Mesothelial cell of epicardium (in vitro differentiated cells): ENCODE measurements around the gene NMB. TPM values are rescaled to one million over a fixed set of nuclear protein-coding genes. Genes with fewer than 3 reads are reported as not detected.
A peak's percentile ranks its signal among the peaks of the same experiment; 100 is the strongest.

Experiments used
- DNase-seq, 2 experiments: peaks; one replicate each; pipeline ENCODE4 v3.0.0; 2021; ENCODE audit warnings: low spot score in 2 of 2; ENCODE audit not compliant: unreplicated experiment in 2 of 2
- H3K27ac Mint-ChIP-seq: 2 replicates; pipeline ENCODE4 v1.8.0; 2021; ENCODE audit warnings: mixed read lengths
- H3K27me3 Mint-ChIP-seq: 2 replicates; pipeline ENCODE4 v1.8.0; 2021; ENCODE audit warnings: low read depth, mixed read lengths
- H3K36me3 Mint-ChIP-seq: 2 replicates; pipeline ENCODE4 v1.8.0; 2021; ENCODE audit warnings: mixed read lengths
- H3K4me1 Mint-ChIP-seq: 2 replicates; pipeline ENCODE4 v1.8.0; 2021; ENCODE audit warnings: mixed read lengths
- H3K4me3 Mint-ChIP-seq: 2 replicates; pipeline ENCODE4 v1.8.0; 2021; ENCODE audit warnings: mild to moderate bottlenecking, moderate library complexity, mixed read lengths
- H3K9me3 Mint-ChIP-seq: 2 replicates; pipeline ENCODE4 v1.8.0; 2021; ENCODE audit warnings: mixed read lengths
- total RNA-seq: library from RNA; stranded (reverse); gene quantifications from 3 replicates; pipeline ENCODE4 v1.2.1, GENCODE V29; 2021
- TF ChIP-seq, protein P1 (sequence below): fragments of 200-600 bp; sonication (generic); IDR thresholded peaks from one replicate; pipeline ENCODE4 v1.5.0; 2021; ENCODE audit warnings: antibody characterized with exemption; ENCODE audit not compliant: unreplicated experiment

Gene NMB
- total RNA-seq, 1 donor from 2014 or later, result 7.6 TPM

DNA sequence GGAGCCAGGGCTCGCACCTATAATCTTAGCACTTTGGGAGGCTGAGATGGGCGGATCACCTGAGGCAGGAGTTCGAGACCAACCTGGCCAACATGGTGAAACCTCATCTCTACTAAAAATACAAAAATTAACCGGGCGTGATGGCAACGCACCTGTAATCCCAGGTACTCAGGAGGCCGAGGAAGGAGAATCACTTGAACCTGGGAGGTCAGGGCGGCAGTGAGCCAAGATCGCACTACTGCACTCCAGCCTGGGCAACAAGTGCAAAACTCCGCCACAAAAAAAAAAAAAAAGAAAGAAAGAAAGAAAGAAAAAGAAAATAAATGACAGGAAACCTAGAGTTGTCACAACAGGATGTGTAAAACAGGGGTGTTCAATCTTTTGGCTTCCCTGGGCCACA lies 3.0 kb upstream of the NMB start:
- no peak for DNase-seq
- H3K27me3 Mint-ChIP-seq, result peaks cover 5% of the 10 kb centered on the region
- peaks cover 9% of the 10 kb centered on the region for H3K4me1 Mint-ChIP-seq
- no peaks in the 10 kb centered on the region for H3K9me3 Mint-ChIP-seq
- TF ChIP-seq, protein P1, sequence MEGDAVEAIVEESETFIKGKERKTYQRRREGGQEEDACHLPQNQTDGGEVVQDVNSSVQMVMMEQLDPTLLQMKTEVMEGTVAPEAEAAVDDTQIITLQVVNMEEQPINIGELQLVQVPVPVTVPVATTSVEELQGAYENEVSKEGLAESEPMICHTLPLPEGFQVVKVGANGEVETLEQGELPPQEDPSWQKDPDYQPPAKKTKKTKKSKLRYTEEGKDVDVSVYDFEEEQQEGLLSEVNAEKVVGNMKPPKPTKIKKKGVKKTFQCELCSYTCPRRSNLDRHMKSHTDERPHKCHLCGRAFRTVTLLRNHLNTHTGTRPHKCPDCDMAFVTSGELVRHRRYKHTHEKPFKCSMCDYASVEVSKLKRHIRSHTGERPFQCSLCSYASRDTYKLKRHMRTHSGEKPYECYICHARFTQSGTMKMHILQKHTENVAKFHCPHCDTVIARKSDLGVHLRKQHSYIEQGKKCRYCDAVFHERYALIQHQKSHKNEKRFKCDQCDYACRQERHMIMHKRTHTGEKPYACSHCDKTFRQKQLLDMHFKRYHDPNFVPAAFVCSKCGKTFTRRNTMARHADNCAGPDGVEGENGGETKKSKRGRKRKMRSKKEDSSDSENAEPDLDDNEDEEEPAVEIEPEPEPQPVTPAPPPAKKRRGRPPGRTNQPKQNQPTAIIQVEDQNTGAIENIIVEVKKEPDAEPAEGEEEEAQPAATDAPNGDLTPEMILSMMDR, result no peak
- H3K4me3 Mint-ChIP-seq, result no peak overlapping the region
- H3K36me3 Mint-ChIP-seq, result peaks cover 12% of the 10 kb centered on the region
- no peak overlapping the region for H3K27ac Mint-ChIP-seq

DNA sequence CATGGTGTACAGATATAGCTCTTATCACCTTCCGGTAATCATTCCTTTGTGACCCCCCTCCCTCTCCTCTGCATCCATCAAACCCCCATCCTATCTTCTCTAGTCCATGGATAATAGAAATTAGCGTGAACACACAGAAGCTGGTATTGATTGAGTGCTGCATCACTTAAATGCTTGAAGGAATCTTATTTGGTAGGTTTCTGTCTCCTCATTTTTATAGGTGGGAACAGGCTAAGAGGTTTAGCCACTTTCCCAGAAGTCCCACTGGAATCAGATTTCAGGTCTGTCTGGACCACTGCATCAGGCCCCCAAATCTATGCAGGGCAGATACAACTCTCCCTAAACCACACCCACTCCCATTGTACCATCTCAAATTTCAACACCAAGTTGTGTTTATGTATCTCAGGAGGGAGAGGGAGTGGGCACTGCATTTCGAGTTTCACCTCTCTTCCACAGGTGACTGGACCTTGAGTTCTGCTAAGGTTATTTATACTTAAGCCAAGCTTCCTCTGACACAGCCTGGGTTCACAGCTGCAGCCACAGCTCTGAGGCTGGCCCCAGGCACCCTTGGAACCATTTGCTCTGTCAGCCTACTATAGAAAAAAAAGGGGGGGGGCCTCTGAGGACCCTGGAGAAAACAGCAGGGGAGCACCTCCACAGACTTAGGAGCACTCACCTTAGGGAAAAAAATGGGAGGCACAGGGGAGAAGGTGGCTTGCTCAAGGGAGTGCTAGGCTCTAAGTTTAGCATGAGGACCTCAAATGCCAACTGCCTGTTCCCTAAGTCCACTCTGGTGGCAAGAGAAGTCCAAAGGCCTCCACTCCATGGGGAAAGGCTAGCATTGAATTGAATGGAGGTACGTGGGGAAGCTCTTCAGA lies 2.1 kb upstream of the NMB start:
- Mint-ChIP-seq H3K27ac (peak overlapping the region; percentile 33), H3K36me3 (peaks cover 8% of the 10 kb centered on the region), H3K4me1 (peaks cover 12% of the 10 kb centered on the region), H3K4me3 (no peak overlapping the region), H3K9me3 (no peaks in the 10 kb centered on the region), H3K27me3 (peaks cover 5% of the 10 kb centered on the region)
- TF ChIP-seq, protein P1, result no peak
- no peak for DNase-seq

DNA sequence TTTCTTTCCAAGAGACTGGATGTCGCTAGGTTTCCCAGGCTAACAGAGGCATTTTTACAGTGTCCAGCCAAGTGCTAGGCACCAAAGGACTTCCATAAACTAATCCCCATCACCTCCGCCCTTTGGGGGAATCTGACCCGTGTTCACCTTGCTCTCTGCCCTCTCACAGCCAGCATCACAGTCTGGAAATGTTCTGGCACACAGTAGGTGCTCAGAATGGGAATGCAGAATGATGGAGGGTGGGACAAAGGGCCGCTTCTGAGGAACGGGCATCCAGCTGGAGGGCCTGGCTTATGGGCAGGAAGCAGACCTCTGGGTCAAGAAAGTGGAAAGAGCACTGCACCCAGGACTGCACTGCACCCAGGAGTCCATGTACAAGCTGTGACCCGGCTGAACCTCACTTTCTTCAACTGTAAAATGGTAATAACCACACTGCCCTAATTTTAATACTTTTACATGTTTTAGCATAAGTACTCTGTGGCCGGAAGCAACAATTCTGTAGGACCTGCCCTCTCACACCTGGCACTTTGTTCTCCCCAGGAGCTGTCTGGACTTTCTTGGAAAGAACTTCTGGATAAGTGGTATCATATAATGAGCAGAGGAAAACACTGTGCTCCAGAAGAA lies 901 bp upstream of the NMB start:
- H3K9me3 Mint-ChIP-seq, result no peaks in the 10 kb centered on the region
- H3K4me1 Mint-ChIP-seq, result peaks cover 19% of the 10 kb centered on the region
- no peak for DNase-seq
- H3K36me3 Mint-ChIP-seq, result no peaks in the 10 kb centered on the region
- peak overlapping the region; percentile 65 for H3K4me3 Mint-ChIP-seq
- H3K27me3 Mint-ChIP-seq, result peaks cover 5% of the 10 kb centered on the region
- peak overlapping the region; percentile 73 for H3K27ac Mint-ChIP-seq
- TF ChIP-seq, protein P1, result no peak

DNA sequence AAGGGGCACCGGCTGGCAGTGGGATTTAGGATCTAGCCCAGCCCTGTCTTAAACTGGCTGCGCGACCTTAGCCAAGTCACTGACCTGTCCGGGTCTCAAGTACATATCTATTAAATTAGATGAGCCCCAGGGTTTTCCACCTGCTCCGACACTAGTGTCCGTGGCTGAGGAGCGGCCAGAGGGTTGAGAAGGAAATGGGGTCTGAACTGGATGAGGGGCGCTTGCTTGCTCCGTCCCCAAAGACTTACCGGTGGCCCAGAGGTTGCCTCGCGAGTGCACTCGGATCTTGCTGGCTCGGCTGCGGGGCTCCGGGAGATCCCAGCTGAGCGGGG lies 285 bp downstream of the NMB start:
- H3K4me3 Mint-ChIP-seq, result peak overlapping the region; percentile 72
- H3K4me1 Mint-ChIP-seq, result peaks cover 29% of the 10 kb centered on the region
- H3K9me3 Mint-ChIP-seq, result no peaks in the 10 kb centered on the region
- H3K36me3 Mint-ChIP-seq, result no peaks in the 10 kb centered on the region
- TF ChIP-seq, protein P1, result no peak
- no peak for DNase-seq
- no peak overlapping the region for H3K27ac Mint-ChIP-seq
- peaks cover 5% of the 10 kb centered on the region for H3K27me3 Mint-ChIP-seq

DNA sequence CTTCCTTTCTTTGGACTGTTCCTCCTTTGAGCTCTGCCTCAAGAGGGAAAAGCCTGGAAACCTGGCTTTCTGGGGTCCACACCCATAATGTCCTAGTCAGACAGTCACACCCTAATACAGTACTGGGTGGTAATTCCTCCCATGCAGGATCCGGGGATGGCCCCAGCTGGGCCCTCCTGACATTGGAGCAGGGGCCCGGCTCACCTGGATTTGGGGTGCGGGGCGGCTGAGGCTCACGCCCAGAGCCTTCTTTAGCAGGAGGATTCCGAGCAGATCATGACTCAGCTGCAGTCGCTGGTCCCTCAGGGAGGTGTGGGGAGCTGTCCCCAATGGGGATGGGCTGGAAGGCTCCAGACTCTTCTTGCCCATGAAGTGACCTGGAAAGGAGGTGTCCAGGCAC lies 1.0 kb downstream of the NMB start:
- no peak for DNase-seq
- TF ChIP-seq, protein P1, result no peak
- peaks cover 5% of the 10 kb centered on the region for H3K27me3 Mint-ChIP-seq
- H3K36me3 Mint-ChIP-seq, result peaks cover 5% of the 10 kb centered on the region
- H3K4me1 Mint-ChIP-seq, result peaks cover 34% of the 10 kb centered on the region
- H3K27ac Mint-ChIP-seq, result no peak overlapping the region
- H3K9me3 Mint-ChIP-seq, result no peaks in the 10 kb centered on the region
- H3K4me3 Mint-ChIP-seq, result peak overlapping the region; percentile 72
